Gastroesophageal sphincter (tissue), 4 donors: Measurements from ENCODE around the gene PARN. TPM values are rescaled to one million over a fixed set of nuclear protein-coding genes. Genes with fewer than 3 reads are reported as not detected.

Source experiments
- ATAC-seq: fragments of 150-250 bp; one replicate; pipeline ENCODE4 v1.9.1; 2016; ENCODE audit warnings: mild to moderate bottlenecking, moderate library complexity
- H3K27ac ChIP-seq, 4 donors: fragments of 200-600 bp; sonication (generic) in 3 of 4; 1 replicate in 3 of 4; 2 replicates in 1 of 4; pipeline ENCODE4 v1.5.1; 2016 to 2019
- H3K27me3 ChIP-seq: fragments of 200-600 bp; sonication (generic); one replicate; pipeline ENCODE4 v1.5.1; 2019
- H3K36me3 ChIP-seq, 2 donors: fragments of 200-600 bp; sonication (generic); one replicate each; pipeline ENCODE4 v1.5.1; 2019; ENCODE audit warnings: control low read depth in 1 of 2
- H3K4me1 ChIP-seq, 3 donors: fragments of 200-600 bp; sonication (generic); 1 replicate in 2 of 3; 2 replicates in 1 of 3; pipeline ENCODE4 v1.5.1; 2016 to 2019; ENCODE audit warnings: control low read depth in 2 of 3
- H3K4me3 ChIP-seq, 2 donors: fragments of 200-600 bp; sonication (generic); one replicate each; pipeline ENCODE4 v1.5.1; 2019; ENCODE audit warnings: mild to moderate bottlenecking in 1 of 2, moderate library complexity in 1 of 2
- H3K9me3 ChIP-seq, 3 donors: fragments of 200-600 bp; sonication (generic); one replicate each; pipeline ENCODE4 v1.5.1; 2017 to 2019; ENCODE audit warnings: control low read depth in 2 of 3
- EP300 ChIP-seq: sonication (generic); formaldehyde crosslinking; IDR thresholded peaks from one replicate; pipeline ENCODE4 v1.6.1; 2017; ENCODE audit warnings: antibody characterized with exemption, mild to moderate bottlenecking
- POLR2A ChIP-seq, 2 donors: fragments of 450-650 bp; IDR thresholded peaks; one replicate each; pipeline ENCODE4 v1.6.1; 2017; ENCODE audit warnings: antibody characterized with exemption in 2 of 2, mild to moderate bottlenecking in 2 of 2, moderate library complexity in 1 of 2
- POLR2AphosphoS5 ChIP-seq: sonication (generic); formaldehyde crosslinking; IDR thresholded peaks from one replicate; pipeline ENCODE4 v1.6.1; 2017; ENCODE audit warnings: antibody characterized with exemption
- WGBS, 2 donors: methylation state at CpG; one replicate each; pipeline ENCODE4 v1.1.5; 2018; ENCODE audit warnings: low coverage in 1 of 2; 5-methylcytosine and 5-hydroxymethylcytosine counted together
- total RNA-seq, 4 donors: library from RNA; depleted of rRNA; stranded (reverse); fragments of >200 nt; gene quantifications; one replicate each; pipeline ENCODE4 v1.1.0, GENCODE V29; 2016
- TF ChIP-seq, protein P1 (sequence below), 4 experiments: fragments of 200-600 bp in 2 of 4; fragments of 450-650 bp in 2 of 4; sonication (generic) in 1 of 4; IDR thresholded peaks; one replicate each; pipeline ENCODE4 v1.5.1; 2017 to 2019; ENCODE audit warnings: antibody characterized with exemption in 4 of 4, mild to moderate bottlenecking in 2 of 4, moderate library complexity in 2 of 4

PARN gene
- total RNA-seq, 4 donors from 2014 or later, result 34.9 to 49.7 (median 40.0) TPM

DNA sequence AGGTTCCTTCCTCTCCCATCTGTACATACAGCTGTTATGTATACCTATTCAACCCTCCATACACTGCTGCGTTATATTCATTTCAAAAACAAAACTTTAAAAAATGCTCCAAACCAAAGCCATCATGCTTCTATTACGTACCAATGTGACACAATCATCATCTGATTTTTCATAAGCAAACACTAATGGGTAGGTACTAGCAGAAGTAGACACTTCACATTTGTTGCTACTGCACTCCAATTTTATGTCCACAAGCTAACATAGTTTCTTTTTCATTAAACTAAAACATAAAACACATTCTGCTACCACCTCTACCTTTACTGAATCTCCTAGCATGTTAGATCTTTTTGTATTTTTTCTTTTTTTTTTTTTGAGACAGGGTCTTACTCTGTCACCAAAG, 57.5 kb downstream of the PARN start:
- H3K36me3 ChIP-seq, result peaks cover 0 to 58% of the 10 kb centered on the region in 2 donors
- no peaks in the 10 kb centered on the region for H3K9me3 ChIP-seq
- H3K27ac ChIP-seq, result no peak overlapping the region
- H3K27me3 ChIP-seq, result no peaks in the 10 kb centered on the region
- 80 to 93% methylated on average over 2 of the region's 2 CpGs for WGBS, 2 donors
- no peaks in the 10 kb centered on the region for H3K4me1 ChIP-seq
- H3K4me3 ChIP-seq, result no peak overlapping the region
- ATAC-seq, result no peak
- no peak for TF ChIP-seq POLR2A (IDR thresholded peaks at IDR 0.05)
- TF ChIP-seq, protein P1, sequence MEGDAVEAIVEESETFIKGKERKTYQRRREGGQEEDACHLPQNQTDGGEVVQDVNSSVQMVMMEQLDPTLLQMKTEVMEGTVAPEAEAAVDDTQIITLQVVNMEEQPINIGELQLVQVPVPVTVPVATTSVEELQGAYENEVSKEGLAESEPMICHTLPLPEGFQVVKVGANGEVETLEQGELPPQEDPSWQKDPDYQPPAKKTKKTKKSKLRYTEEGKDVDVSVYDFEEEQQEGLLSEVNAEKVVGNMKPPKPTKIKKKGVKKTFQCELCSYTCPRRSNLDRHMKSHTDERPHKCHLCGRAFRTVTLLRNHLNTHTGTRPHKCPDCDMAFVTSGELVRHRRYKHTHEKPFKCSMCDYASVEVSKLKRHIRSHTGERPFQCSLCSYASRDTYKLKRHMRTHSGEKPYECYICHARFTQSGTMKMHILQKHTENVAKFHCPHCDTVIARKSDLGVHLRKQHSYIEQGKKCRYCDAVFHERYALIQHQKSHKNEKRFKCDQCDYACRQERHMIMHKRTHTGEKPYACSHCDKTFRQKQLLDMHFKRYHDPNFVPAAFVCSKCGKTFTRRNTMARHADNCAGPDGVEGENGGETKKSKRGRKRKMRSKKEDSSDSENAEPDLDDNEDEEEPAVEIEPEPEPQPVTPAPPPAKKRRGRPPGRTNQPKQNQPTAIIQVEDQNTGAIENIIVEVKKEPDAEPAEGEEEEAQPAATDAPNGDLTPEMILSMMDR (IDR thresholded peaks at IDR 0.05), result no peak
- no peak for TF ChIP-seq POLR2AphosphoS5
- no peak for TF ChIP-seq EP300

DNA sequence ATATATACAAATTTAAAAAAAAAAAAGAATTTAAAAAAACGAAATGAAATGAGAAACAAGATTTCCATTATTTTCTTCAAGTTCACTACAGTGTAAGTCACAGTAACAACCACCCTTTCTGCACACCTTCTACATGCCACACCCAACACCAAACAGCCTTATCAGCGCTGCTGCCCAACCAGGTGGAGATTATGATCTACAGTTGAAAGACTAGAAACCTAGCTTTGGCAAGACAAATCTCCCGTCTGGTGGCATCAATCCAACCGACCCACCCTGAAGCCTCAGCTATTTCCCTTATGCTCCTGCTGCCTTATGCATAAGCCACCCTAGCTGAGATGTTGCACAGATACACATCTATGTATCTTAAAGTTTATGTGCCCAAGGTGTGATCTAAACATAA, 60.8 kb downstream of the PARN start:
- no peak for ATAC-seq
- Histone ChIP-seq H3K27ac (no peak overlapping the region), H3K27me3 (no peaks in the 10 kb centered on the region), H3K4me1 (peaks cover 3 to 24% (median 8%) of the 10 kb centered on the region in 3 donors), H3K4me3 (no peak overlapping the region), H3K36me3 (peaks cover 0 to 24% of the 10 kb centered on the region in 2 donors), H3K9me3 (no peaks in the 10 kb centered on the region)
- 85 to 90% methylated on average over 2 to 4 of the region's 4 CpGs for WGBS, 2 donors
- TF ChIP-seq POLR2AphosphoS5 (no peak), POLR2A (IDR thresholded peaks at IDR 0.05) (no peak), EP300 (no peak)
- TF ChIP-seq, protein P1 (IDR thresholded peaks at IDR 0.05), result no peak

DNA sequence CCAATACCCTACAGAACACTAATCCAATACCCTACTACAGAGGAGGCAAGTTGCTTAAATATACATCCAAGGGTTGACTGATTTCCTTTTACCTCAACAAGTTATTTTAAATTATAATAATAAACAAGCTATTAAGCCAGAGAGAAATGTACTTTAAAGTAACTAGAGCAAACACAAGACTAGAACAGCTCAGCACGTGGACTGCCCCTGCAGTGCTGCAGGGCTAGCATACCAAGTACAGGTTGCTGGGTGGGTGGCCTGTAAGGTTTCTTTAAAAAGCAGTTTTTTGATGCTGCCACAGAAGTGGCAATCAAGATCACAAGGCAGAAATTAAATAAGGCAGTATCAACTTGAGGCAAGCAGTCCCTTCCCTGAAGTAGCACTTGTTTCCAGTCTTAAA, 63.5 kb downstream of the PARN start:
- WGBS, 2 donors, result 58 to 67% methylated on average over 1 of the region's 1 CpG

DNA sequence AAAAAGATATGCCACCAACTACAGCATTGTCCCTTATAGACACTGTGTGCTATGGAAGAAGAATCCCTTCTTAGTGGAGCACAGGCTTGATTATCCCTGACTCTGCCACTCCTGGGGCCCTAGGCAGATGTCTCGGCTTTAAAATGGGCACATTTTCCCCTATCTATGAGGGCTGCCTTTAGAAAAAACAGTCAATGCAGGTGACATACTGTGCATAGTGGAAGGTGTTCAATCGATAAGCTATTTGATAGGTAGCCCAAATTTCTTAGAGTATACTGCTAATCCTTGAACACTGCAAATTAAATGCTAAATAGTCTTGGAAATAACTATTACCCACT, 64.4 kb downstream of the PARN start:
- H3K9me3 ChIP-seq, result no peaks in the 10 kb centered on the region
- TF ChIP-seq, protein P1 (IDR thresholded peaks at IDR 0.05), result no peak
- no peak for TF ChIP-seq EP300
- no peak for TF ChIP-seq POLR2A (IDR thresholded peaks at IDR 0.05)
- no peak for TF ChIP-seq POLR2AphosphoS5
- peaks cover 3 to 24% (median 8%) of the 10 kb centered on the region in 3 donors for H3K4me1 ChIP-seq
- ATAC-seq, result no peak
- peak overlapping the region in 1 of 4 donors; percentile 15 for H3K27ac ChIP-seq
- no peak overlapping the region for H3K4me3 ChIP-seq
- H3K27me3 ChIP-seq, result no peaks in the 10 kb centered on the region
- WGBS, 2 donors, result 100% methylated on average over 1 to 2 of the region's 2 CpGs
- H3K36me3 ChIP-seq, result peaks cover 0 to 20% of the 10 kb centered on the region in 2 donors

More for the DNA sequence above, 63.5 kb downstream of the PARN start:
- Histone ChIP-seq H3K27me3 (no peaks in the 10 kb centered on the region), H3K36me3 (peaks cover 0 to 13% of the 10 kb centered on the region in 2 donors), H3K4me1 (peaks cover 3 to 24% (median 8%) of the 10 kb centered on the region in 3 donors), H3K4me3 (no peak overlapping the region), H3K9me3 (no peaks in the 10 kb centered on the region), H3K27ac (no peak overlapping the region)
- TF ChIP-seq, protein P1 (IDR thresholded peaks at IDR 0.05), result no peak
- TF ChIP-seq EP300 (no peak), POLR2AphosphoS5 (no peak), POLR2A (IDR thresholded peaks at IDR 0.05) (no peak)
- no peak for ATAC-seq

DNA sequence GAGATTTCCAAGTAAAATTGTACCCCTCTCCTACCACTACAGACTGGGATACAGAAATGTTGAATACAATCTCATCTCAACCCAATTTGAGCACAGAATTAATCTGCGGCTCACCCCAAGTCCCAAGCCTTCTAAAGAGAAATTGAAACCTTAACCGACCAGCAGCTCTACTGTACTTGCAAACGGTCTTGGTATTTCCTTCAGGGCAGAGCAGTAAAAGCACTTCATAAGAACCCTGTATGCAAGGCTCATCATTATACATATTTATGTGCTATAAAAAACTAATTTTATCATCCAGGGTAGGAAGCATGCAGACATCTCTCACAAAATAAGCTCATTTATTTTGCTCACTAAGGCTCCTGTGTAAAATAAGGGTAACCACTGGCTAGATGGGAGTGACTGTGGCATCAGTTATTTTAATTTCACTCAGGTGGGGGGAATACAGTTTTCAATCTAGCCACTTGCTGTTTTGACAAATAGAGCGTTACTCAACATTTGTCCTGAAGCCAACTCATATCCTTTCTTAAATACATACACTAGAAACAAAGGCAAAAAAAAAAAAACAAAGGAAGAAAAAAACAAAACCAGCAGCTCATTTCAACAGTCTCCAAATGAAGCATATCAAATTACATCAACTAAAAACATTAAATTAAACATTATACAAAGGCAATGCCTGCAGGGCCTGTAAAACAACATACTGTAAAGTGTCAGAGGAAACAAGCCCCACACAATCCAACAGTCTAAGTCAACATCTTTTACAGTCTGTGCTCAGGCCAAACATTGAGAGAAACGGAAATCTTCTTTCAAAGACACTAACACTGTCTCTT, 65.0 kb downstream of the PARN start:
- Histone ChIP-seq H3K9me3 (no peaks in the 10 kb centered on the region), H3K27me3 (no peaks in the 10 kb centered on the region), H3K4me3 (no peak overlapping the region), H3K36me3 (peaks cover 0 to 17% of the 10 kb centered on the region in 2 donors), H3K4me1 (peaks cover 3 to 24% (median 8%) of the 10 kb centered on the region in 3 donors), H3K27ac (peak overlapping the region in 1 of 4 donors; percentile 15)
- ATAC-seq, result no peak
- TF ChIP-seq EP300, result no peak
- TF ChIP-seq, protein P1 (IDR thresholded peaks at IDR 0.05), result no peak
- TF ChIP-seq POLR2AphosphoS5, result no peak
- TF ChIP-seq POLR2A (IDR thresholded peaks at IDR 0.05), result no peak
- 25 to 28% methylated on average over 3 to 5 of the region's 5 CpGs for WGBS, 2 donors
